SK-N-SH (cell line): ENCODE measurements around the gene KLHDC3.

Experiments
- CTCF ChIP-seq: fragments of 200-600 bp; sonication (generic); IDR thresholded peaks from 2 replicates; pipeline ENCODE4 v1.6.1; 2017; ENCODE audit warnings: antibody characterized with exemption, mild to moderate bottlenecking, moderate library complexity
- FOXM1 ChIP-seq: IDR thresholded peaks from 2 replicates; pipeline ENCODE4 v1.4.0; 2012; ENCODE audit warnings: low read depth, mild to moderate bottlenecking

GRCh38 chr6:43037197-43037596 is 23.1 kb downstream of the KLHDC3 start:
- TF ChIP-seq CTCF (no peak), FOXM1 (no peak)
